Fibroblast of the aortic adventitia (primary cell): Measurements from ENCODE around the gene FOSL1. TPM values are rescaled to one million over a fixed set of nuclear protein-coding genes. Genes with fewer than 3 reads are reported as not detected.

Experiments used
- DNase-seq: peaks from one replicate; pipeline ENCODE4 v3.0.0-alpha.2; 2010; ENCODE audit warnings: low read depth
- H3K4me3 ChIP-seq: 2 replicates; pipeline ENCODE4 v1.5.1; 2011; ENCODE audit warnings: low read depth, mild to moderate bottlenecking, control low read depth, low read length, moderate library complexity
- CTCF ChIP-seq: IDR thresholded peaks from 2 replicates; pipeline ENCODE4 v1.5.1; 2011; ENCODE audit warnings: mild to moderate bottlenecking, low read length, control low read depth, inconsistent platforms; ENCODE audit not compliant: insufficient read depth
- total RNA-seq: library from RNA; depleted of rRNA; stranded (reverse); fragments of >200 nt; gene quantifications from 2 replicates; pipeline ENCODE4 v1.2.3, GENCODE V29; 2012; ENCODE audit warnings: low replicate concordance

FOSL1 gene
- total RNA-seq = 11.4 and 73.9 TPM in 2 replicates

GRCh38 chr11:65900125-65900898 lies at the start of gene FOSL1:
Gene FOSL1 (minus strand): TSS chr11:65900388. CDS start chr11:65900339, 49 bp downstream.
- TF ChIP-seq CTCF = no peak
- peak within 1 kb of the TSS; percentile 87 for H3K4me3 ChIP-seq
- peak; percentile 93 for DNase-seq

GRCh38 chr11:65947603-65948125 lies 47.5 kb upstream of the FOSL1 start:
- H3K4me3 ChIP-seq = no peak overlapping the region
- DNase-seq = no peak
- no peak for TF ChIP-seq CTCF

GRCh38 chr11:65947133-65947532 lies 46.9 kb upstream of the FOSL1 start:
- TF ChIP-seq CTCF = no peak
- DNase-seq = no peak
- no peak overlapping the region for H3K4me3 ChIP-seq

GRCh38 chr11:65946655-65947054 lies 46.5 kb upstream of the FOSL1 start:
- TF ChIP-seq CTCF = no peak
- DNase-seq = no peak
- no peak overlapping the region for H3K4me3 ChIP-seq

- H3K4me3 ChIP-seq = no peak overlapping the region
- DNase-seq = no peak
- TF ChIP-seq CTCF = no peak
Measured at GRCh38 chr11:65945941-65946558, 45.9 kb upstream of the FOSL1 start.

GRCh38 chr11:65945430-65945911 lies 45.3 kb upstream of the FOSL1 start, which contains the start of gene TSGA10IP:
Gene TSGA10IP (plus strand): TSS chr11:65945480. CDS start chr11:65945676, 196 bp downstream.
- DNase-seq = no peak
- no peak within 1 kb of the TSS for H3K4me3 ChIP-seq

More at GRCh38 chr11:65945430-65945911, 45.3 kb upstream of the FOSL1 start, which contains the start of gene TSGA10IP:
- no peak for TF ChIP-seq CTCF
